Osteoblast (primary cell): Measurements from ENCODE around the gene MRPL36. TPM values are rescaled to one million over a fixed set of nuclear protein-coding genes. Genes with fewer than 3 reads are reported as not detected.

Experiments
- DNase-seq: peaks from one replicate; pipeline ENCODE4 v3.0.0; 2011; ENCODE audit warnings: low spot score, mixed read lengths; ENCODE audit not compliant: insufficient read length; ENCODE audit errors: missing footprints
- H2AFZ ChIP-seq: 2 replicates; pipeline ENCODE4 v1.6.0; 2011; ENCODE audit warnings: mild to moderate bottlenecking, low read length
- H3K27ac ChIP-seq: 2 replicates; pipeline ENCODE4 v1.5.1; 2011; ENCODE audit warnings: mild to moderate bottlenecking, low read depth, low read length, moderate library complexity
- H3K27me3 ChIP-seq: 2 replicates; pipeline ENCODE4 v1.6.0; 2012; ENCODE audit warnings: mild to moderate bottlenecking, control low read depth, inconsistent platforms, low read length, moderate library complexity; ENCODE audit not compliant: insufficient read depth
- H3K36me3 ChIP-seq: 2 replicates; pipeline ENCODE4 v1.5.1; 2011; ENCODE audit warnings: mild to moderate bottlenecking, low read length, control low read depth, moderate library complexity; ENCODE audit not compliant: insufficient read depth
- H3K4me1 ChIP-seq: 2 replicates; pipeline ENCODE4 v1.5.1; 2011; ENCODE audit warnings: mild to moderate bottlenecking, low read length, control low read depth, moderate library complexity; ENCODE audit not compliant: insufficient read depth
- H3K4me2 ChIP-seq: 2 replicates; pipeline ENCODE4 v1.6.0; 2011; ENCODE audit warnings: mild to moderate bottlenecking, low read length; ENCODE audit not compliant: insufficient read depth
- H3K4me3 ChIP-seq: fragments of 200-600 bp; sonication (generic); 3 replicates; pipeline ENCODE4 v1.5.1; 2012; ENCODE audit warnings: mild to moderate bottlenecking, low read length, inconsistent platforms; ENCODE audit not compliant: insufficient read depth
- H3K79me2 ChIP-seq: 2 replicates; pipeline ENCODE4 v1.6.0; 2012; ENCODE audit warnings: mild to moderate bottlenecking, low read length, control low read depth, inconsistent platforms; ENCODE audit not compliant: insufficient read depth
- H3K9me3 ChIP-seq: 2 replicates; pipeline ENCODE4 v1.5.1; 2011; ENCODE audit warnings: low read depth, low read length, control low read depth
- H4K20me1 ChIP-seq: 2 replicates; pipeline ENCODE4 v1.6.0; 2012; ENCODE audit warnings: mild to moderate bottlenecking, low read length, control low read depth; ENCODE audit not compliant: insufficient read depth
- total RNA-seq: library from RNA; depleted of rRNA; stranded (reverse); fragments of >200 nt; gene quantifications from 2 replicates; pipeline ENCODE4 v1.2.3, GENCODE V29; 2012
- TF ChIP-seq, protein P1 (sequence below): IDR thresholded peaks from 2 replicates; pipeline ENCODE4 v1.5.1; 2011; ENCODE audit warnings: mild to moderate bottlenecking, low read depth, low read length, moderate library complexity; ENCODE audit errors: extremely low read depth

Gene MRPL36
- total RNA-seq, 1 donor = 35.1 TPM

DNA sequence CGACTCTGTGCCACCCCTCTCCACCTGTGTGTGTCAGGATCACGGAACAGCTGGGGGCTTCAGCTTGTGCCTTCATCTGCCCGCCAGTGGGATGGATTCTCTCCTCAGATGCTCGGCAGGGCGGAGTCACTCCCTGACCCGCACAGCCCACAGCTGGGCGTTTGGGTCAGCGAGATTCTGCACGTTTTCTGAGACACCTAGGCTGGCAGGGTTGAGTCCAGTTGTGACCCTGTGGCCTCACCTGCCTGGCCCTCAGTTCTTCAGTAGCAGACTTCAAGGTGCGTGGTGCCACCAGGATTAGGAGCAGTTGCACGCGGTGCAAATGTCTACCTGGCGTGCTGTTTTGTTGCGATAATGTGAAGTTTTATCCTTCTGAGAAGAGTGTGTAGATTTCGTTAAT, 6.6 kb upstream of the MRPL36 start:
- peaks cover 57% of the 10 kb centered on the region for H3K36me3 ChIP-seq
- no peak overlapping the region for H3K4me3 ChIP-seq
- peaks cover 9% of the 10 kb centered on the region for H4K20me1 ChIP-seq
- no peak overlapping the region for H3K27ac ChIP-seq
- TF ChIP-seq, protein P1, sequence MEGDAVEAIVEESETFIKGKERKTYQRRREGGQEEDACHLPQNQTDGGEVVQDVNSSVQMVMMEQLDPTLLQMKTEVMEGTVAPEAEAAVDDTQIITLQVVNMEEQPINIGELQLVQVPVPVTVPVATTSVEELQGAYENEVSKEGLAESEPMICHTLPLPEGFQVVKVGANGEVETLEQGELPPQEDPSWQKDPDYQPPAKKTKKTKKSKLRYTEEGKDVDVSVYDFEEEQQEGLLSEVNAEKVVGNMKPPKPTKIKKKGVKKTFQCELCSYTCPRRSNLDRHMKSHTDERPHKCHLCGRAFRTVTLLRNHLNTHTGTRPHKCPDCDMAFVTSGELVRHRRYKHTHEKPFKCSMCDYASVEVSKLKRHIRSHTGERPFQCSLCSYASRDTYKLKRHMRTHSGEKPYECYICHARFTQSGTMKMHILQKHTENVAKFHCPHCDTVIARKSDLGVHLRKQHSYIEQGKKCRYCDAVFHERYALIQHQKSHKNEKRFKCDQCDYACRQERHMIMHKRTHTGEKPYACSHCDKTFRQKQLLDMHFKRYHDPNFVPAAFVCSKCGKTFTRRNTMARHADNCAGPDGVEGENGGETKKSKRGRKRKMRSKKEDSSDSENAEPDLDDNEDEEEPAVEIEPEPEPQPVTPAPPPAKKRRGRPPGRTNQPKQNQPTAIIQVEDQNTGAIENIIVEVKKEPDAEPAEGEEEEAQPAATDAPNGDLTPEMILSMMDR = no peak
- no peak overlapping the region for H3K4me2 ChIP-seq
- H3K79me2 ChIP-seq = peaks cover 86% of the 10 kb centered on the region
- peaks cover 7% of the 10 kb centered on the region for H3K4me1 ChIP-seq
- H2AFZ ChIP-seq = no peak overlapping the region
- H3K27me3 ChIP-seq = no peaks in the 10 kb centered on the region
- DNase-seq = no peak
- H3K9me3 ChIP-seq = no peaks in the 10 kb centered on the region

DNA sequence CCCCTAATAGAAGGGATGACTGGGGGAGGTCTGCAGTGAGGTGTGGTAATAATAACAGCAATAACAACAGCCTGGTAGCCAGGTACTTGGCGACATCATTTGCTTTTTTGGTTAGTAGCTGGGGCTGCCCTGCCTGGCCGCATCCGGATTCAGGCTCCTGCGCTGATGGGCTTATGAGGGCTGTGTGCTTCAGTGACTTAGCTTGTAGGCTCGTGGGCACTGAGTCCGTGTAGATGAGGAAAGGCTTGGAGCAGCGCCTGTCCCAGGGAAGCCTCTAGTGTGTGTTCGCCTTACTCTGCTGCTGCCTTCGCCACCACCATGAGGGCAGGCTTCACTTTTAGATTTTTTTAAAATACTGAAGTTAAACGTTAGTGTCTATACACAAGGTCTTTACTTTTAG, 6.1 kb upstream of the MRPL36 start:
- Histone ChIP-seq H3K4me2 (no peak overlapping the region), H3K27ac (no peak overlapping the region), H3K4me1 (peaks cover 9% of the 10 kb centered on the region), H3K36me3 (peaks cover 54% of the 10 kb centered on the region), H3K79me2 (peaks cover 86% of the 10 kb centered on the region), H3K4me3 (no peak overlapping the region), H4K20me1 (peaks cover 9% of the 10 kb centered on the region), H2AFZ (no peak overlapping the region), H3K9me3 (no peaks in the 10 kb centered on the region), H3K27me3 (no peaks in the 10 kb centered on the region)
- peak; percentile 18 for DNase-seq
- TF ChIP-seq, protein P1 = no peak

DNA sequence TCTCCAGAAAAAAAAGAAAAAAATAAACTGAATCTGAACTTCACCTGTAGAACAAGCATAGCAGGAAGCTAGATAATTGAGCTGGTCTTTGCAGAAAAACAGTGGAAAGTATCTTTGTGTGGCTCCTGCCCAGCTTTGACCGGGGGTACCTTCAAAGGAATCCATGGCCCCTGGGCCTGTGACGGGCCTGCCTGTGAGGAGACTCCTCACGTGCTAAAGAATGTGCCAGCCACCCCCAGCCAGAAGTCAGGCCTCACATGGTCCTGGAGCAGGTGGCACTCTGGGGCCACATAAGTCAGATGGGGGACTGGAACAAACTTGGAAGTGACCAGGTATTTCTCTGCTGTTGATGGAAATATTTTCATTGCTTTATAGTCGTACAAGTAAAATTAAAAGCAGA, 5.7 kb upstream of the MRPL36 start:
- no peak overlapping the region for H3K4me3 ChIP-seq
- peaks cover 53% of the 10 kb centered on the region for H3K36me3 ChIP-seq

DNA sequence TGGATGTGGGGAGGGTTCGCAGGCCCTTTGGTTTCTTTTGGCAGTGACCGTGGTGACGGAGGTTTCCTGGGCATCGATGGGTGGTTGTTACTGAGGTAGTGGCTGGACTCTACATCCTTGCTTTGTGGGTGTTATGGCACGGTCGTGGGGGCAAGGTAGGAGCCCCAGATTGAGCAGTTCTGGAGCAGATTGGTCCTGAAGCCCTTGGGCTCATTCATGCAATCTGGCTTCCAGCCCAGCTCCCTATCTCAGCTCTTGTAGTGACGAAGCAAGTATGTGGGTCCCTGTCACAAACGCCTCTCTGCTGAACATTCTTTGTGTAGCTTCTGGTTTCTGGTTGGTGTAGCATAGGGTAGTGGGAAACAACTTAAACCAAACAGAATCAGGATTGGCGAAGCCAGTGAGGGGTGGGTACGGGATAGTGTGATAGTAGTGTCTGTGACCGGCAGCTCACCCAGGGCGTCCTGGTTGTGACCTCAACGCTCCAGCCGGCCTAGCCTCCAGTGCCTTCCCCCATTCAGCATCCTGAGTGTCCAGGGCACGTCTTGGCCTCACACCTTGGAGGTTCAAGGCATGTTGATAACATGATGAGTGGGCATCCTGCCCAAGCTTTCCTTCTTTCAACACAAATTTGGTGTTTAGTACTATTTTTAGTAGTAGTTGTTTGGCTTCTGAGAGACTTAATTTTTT, 4.5 kb upstream of the MRPL36 start:
- Histone ChIP-seq H3K4me3 (no peak overlapping the region), H3K4me1 (peaks cover 15% of the 10 kb centered on the region), H3K9me3 (no peaks in the 10 kb centered on the region), H2AFZ (no peak overlapping the region), H3K27ac (no peak overlapping the region), H3K79me2 (peaks cover 76% of the 10 kb centered on the region), H3K36me3 (peaks cover 43% of the 10 kb centered on the region), H3K27me3 (no peaks in the 10 kb centered on the region), H4K20me1 (peaks cover 5% of the 10 kb centered on the region), H3K4me2 (no peak overlapping the region)
- DNase-seq = peak; percentile 19
- TF ChIP-seq, protein P1 = no peak

More for the DNA sequence above, 5.7 kb upstream of the MRPL36 start:
- Histone ChIP-seq H4K20me1 (peaks cover 9% of the 10 kb centered on the region), H3K4me2 (no peak overlapping the region), H2AFZ (no peak overlapping the region), H3K79me2 (peaks cover 83% of the 10 kb centered on the region), H3K27me3 (no peaks in the 10 kb centered on the region), H3K27ac (no peak overlapping the region), H3K9me3 (no peaks in the 10 kb centered on the region), H3K4me1 (peaks cover 12% of the 10 kb centered on the region)
- TF ChIP-seq, protein P1 = no peak
- no peak for DNase-seq
